Astrocyte of the spinal cord (primary cell): ENCODE results near the gene FIG4.

Experiments used
- DNase-seq: peaks from one replicate; pipeline ENCODE4 v3.0.0; 2011; ENCODE audit warnings: low read depth, low spot score
- H3K4me3 ChIP-seq: 2 replicates; pipeline ENCODE4 v1.5.1; 2011; ENCODE audit warnings: low read depth, mild to moderate bottlenecking, low read length, moderate library complexity
- in situ Hi-C: cut with HindIII; loops from 2 replicates; pipeline ENCODE4 v1.10.0; 2017; ENCODE audit warnings: low sequenced_read_pairs
- TF ChIP-seq, protein P1 (sequence below): IDR thresholded peaks from 2 replicates; pipeline ENCODE4 v1.5.1; 2012; ENCODE audit warnings: low read depth, mild to moderate bottlenecking, low read length, inconsistent platforms

FIG4 gene

DNA sequence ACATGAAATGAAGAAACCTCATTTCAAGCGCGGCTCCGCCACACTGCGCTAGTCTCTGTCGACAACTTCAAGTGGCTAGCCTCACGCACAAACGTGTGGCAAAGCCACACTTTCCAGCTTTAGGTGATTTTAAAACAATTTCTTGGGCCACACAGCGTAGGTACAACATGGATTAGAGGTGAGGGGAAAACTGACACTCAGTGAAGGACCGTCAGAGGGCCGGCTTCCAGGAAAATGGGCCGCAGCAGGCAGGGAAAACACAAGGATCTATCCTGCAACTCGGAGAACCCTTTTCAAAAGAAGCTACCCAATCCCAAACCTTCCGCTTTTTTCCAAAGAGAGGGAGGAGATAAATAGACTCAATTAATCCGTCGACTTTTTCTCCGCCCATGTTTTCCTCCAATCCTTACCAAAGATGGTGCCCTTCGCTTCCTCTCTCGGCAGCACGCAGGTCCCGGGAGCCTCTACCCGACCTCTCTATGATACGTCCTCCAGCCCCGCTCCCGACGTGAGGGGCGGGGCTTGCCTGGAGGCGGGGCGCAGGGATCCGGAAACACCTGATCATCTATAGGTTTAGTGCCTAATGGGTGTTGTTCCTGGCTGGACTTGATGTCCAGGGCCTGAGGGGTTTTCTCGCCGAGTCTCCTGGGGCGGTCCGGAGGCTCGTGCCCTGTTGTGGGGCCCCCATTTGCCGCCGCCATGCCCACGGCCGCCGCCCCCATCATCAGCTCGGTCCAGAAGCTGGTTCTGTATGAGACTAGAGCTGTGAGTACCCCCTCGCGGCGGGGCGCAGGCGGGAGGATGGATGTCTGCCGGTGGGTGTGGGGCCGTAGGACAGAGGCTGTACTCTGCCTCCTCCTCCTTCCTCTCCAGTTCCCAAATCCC, at the start of gene FIG4, which contains the start of gene AK9:
FIG4 (plus strand) TSS at position 560 of the 885 bp plus-strand sequence; CDS start at position 700, 140 bp downstream.
AK9 (minus strand) TSS at position 466 of the 885 bp plus-strand sequence. CDS start 15,457 bp downstream, outside the sequence.
- DNase-seq: peak; percentile 93
- peak within 1 kb of the TSS; percentile 83 for H3K4me3 ChIP-seq
- TF ChIP-seq, protein P1, sequence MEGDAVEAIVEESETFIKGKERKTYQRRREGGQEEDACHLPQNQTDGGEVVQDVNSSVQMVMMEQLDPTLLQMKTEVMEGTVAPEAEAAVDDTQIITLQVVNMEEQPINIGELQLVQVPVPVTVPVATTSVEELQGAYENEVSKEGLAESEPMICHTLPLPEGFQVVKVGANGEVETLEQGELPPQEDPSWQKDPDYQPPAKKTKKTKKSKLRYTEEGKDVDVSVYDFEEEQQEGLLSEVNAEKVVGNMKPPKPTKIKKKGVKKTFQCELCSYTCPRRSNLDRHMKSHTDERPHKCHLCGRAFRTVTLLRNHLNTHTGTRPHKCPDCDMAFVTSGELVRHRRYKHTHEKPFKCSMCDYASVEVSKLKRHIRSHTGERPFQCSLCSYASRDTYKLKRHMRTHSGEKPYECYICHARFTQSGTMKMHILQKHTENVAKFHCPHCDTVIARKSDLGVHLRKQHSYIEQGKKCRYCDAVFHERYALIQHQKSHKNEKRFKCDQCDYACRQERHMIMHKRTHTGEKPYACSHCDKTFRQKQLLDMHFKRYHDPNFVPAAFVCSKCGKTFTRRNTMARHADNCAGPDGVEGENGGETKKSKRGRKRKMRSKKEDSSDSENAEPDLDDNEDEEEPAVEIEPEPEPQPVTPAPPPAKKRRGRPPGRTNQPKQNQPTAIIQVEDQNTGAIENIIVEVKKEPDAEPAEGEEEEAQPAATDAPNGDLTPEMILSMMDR: peak; percentile 17
- in situ Hi-C loops: no loop called here

DNA sequence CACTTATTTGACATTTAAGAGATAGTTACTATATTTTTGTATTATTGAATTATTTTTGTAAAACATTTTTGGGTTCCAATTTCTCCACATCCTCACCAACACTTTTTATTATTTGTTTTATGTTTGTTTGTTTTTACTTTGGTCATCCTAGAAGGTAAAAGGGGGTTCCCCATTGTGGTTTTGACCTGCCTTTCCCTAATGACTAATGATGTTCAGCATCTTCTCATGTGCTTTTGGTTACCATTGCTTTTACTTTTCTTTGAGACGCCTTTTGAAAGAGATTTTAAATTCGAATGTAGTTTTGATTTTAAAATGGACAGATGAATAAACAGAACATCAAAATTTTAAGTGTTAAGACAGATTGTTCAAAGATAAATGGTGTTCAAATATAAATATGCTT, 47.0 kb upstream of the FIG4 start:
- TF ChIP-seq, protein P1: no peak
- in situ Hi-C loops: no loop called here
- H3K4me3 ChIP-seq: no peak overlapping the region
- no peak for DNase-seq

DNA sequence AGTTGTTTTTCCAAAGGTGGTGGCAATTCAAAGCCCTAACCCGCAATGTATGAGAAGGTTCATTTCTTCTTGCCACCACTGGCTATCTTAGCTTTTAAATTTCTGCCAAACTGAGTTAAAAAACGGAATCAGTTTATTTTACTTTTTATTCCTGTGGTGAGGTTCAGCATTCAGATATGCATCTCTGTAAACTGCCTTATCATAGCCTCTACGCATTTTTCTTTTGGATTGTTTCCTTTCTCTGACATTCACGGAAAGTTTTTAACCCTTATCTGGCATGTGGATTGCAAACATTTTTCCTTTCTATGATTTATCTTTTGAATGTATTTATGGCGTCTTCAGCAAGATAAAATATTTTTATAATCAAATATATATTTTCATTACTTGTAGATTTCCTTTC, 37.8 kb upstream of the FIG4 start:
- TF ChIP-seq, protein P1: no peak
- DNase-seq: no peak
- H3K4me3 ChIP-seq: no peak overlapping the region
- in situ Hi-C loops: no loop called here

DNA sequence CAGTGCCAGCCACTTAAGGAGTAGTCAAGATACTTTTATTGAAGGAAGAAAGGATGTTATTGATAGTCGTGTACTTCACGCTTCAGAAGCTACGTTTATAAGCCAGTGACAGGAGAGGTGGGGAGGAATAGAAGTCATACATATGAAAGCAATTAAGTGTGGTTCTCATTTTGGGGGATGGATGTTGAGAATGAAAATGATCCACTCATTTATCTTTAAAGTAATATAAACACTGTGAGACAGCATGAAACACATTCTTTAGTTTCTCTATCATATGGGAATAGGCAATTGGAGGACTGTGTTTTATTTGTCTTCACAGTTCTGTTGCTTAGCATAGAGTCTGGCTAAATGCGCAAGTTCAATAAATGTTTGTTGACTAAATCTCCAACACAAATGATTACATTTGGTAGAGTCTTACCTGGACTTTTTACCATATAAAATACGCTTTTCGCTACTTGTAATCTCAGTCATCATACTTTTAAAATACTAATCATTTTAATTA, 35.3 kb upstream of the FIG4 start:
- no peak for DNase-seq
- in situ Hi-C loops: no loop called here
- H3K4me3 ChIP-seq: no peak overlapping the region
- TF ChIP-seq, protein P1: no peak

DNA sequence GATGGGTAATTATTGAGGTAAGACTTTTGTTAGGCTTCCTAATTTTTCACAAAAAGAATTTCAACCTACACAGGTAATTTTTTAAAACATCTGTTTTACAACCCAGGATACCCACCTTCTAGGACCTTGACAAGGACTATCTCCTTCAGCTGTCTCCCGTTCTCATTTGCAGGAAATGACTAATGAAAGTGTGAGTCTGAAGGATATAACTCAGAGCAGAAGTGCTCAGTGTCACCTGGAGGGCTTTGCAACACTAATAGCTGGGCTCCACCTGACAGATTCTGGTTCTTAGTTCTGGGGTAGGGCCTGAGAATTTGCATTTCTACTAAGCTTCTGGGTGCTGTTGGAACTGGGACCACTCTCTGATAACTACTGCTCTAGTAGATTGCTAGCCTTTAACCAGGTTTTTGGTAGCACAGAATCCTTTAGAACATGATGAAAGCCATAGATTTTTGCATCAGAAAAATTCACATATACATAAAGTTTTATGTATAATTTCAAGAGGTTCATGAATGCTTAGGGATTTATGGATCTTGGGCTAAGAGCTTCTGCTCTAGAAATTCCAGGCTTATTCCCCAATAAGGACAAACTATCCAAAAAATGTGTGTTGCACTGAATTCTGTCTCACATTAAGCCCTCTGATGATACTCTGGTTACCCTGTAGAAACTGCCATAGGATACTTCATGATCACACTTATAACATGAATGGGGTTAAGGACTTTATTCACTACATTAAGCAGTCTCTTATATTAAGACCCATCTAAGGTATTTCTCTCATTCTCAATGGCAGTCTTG, 30.4 kb upstream of the FIG4 start:
- no peak for DNase-seq
- in situ Hi-C loops: no loop called here
- TF ChIP-seq, protein P1: no peak
- no peak overlapping the region for H3K4me3 ChIP-seq

DNA sequence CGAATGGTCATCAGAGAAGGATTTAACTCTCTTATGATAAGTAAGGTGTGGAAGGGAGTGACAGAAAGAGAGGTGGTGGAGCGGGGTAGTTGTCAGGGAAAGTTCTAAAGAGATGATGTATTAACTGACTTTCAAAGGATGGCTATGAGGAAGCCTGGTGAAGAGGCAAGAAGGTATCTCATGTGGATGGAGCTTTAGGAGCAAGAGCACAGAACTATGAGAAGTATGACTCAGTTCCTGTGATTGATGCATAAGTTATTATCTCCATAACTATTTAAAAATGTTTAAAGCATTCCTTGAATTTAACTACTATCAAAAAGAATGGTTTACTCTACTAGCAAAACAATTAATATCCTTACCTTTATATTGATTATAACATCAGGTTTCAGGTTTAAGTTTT, 28.9 kb upstream of the FIG4 start:
- in situ Hi-C loops: no loop called here
- TF ChIP-seq, protein P1: no peak
- no peak overlapping the region for H3K4me3 ChIP-seq
- DNase-seq: no peak
